ENCODE data around the gene ZNF605.

The ZNF605 gene

GRCh38 chr12:132955094-132956010 is 754 bp downstream of the ZNF605 start:
- H3K4me1 ChIP-seq (ENCODE audit: control insufficient read depth, low read depth, low read length) = no peaks in the 10 kb centered on the region
- H3K27me3 ChIP-seq (ENCODE audit: control insufficient read depth, insufficient read depth, low read length) = no peaks in the 10 kb centered on the region
- peaks cover 40% of the 10 kb centered on the region for H3K9me3 ChIP-seq (ENCODE audit: control insufficient read depth, low read depth, low read length)
- no peaks in the 10 kb centered on the region for H3K36me3 ChIP-seq (ENCODE audit: control insufficient read depth, low read depth, low read length)
- H3K9ac ChIP-seq (ENCODE audit: low read length) = peak overlapping the region; percentile 66
- H3K27ac ChIP-seq (ENCODE audit: low read length) = no peak overlapping the region
- H3K4me3 ChIP-seq (ENCODE audit: low read length) = peak overlapping the region; percentile 78

GRCh38 chr12:132954471-132955048 is 1.5 kb downstream of the ZNF605 start:
- no peak overlapping the region for H3K27ac ChIP-seq (ENCODE audit: low read length)
- H3K27me3 ChIP-seq (ENCODE audit: control insufficient read depth, insufficient read depth, low read length) = no peaks in the 10 kb centered on the region
- no peaks in the 10 kb centered on the region for H3K36me3 ChIP-seq (ENCODE audit: control insufficient read depth, low read depth, low read length)
- no peaks in the 10 kb centered on the region for H3K4me1 ChIP-seq (ENCODE audit: control insufficient read depth, low read depth, low read length)
- peak overlapping the region; percentile 78 for H3K4me3 ChIP-seq (ENCODE audit: low read length)
- H3K9me3 ChIP-seq (ENCODE audit: control insufficient read depth, low read depth, low read length) = peaks cover 48% of the 10 kb centered on the region
- no peak overlapping the region for H3K9ac ChIP-seq (ENCODE audit: low read length)

GRCh38 chr12:132953771-132954170 is 2.3 kb downstream of the ZNF605 start:
- no peaks in the 10 kb centered on the region for H3K4me1 ChIP-seq (ENCODE audit: control insufficient read depth, low read depth, low read length)
- H3K9ac ChIP-seq (ENCODE audit: low read length) = no peak overlapping the region
- no peaks in the 10 kb centered on the region for H3K27me3 ChIP-seq (ENCODE audit: control insufficient read depth, insufficient read depth, low read length)
- H3K27ac ChIP-seq (ENCODE audit: low read length) = no peak overlapping the region
- H3K36me3 ChIP-seq (ENCODE audit: control insufficient read depth, low read depth, low read length) = no peaks in the 10 kb centered on the region
- H3K4me3 ChIP-seq (ENCODE audit: low read length) = no peak overlapping the region
- H3K9me3 ChIP-seq (ENCODE audit: control insufficient read depth, low read depth, low read length) = peaks cover 53% of the 10 kb centered on the region

GRCh38 chr12:132953163-132953425 is 3.0 kb downstream of the ZNF605 start:
- no peak overlapping the region for H3K4me3 ChIP-seq (ENCODE audit: low read length)
- no peaks in the 10 kb centered on the region for H3K4me1 ChIP-seq (ENCODE audit: control insufficient read depth, low read depth, low read length)
- no peaks in the 10 kb centered on the region for H3K36me3 ChIP-seq (ENCODE audit: control insufficient read depth, low read depth, low read length)
- no peak overlapping the region for H3K9ac ChIP-seq (ENCODE audit: low read length)
- peaks cover 58% of the 10 kb centered on the region for H3K9me3 ChIP-seq (ENCODE audit: control insufficient read depth, low read depth, low read length)
- no peak overlapping the region for H3K27ac ChIP-seq (ENCODE audit: low read length)
- H3K27me3 ChIP-seq (ENCODE audit: control insufficient read depth, insufficient read depth, low read length) = no peaks in the 10 kb centered on the region

- peaks cover 63% of the 10 kb centered on the region for H3K9me3 ChIP-seq (ENCODE audit: control insufficient read depth, low read depth, low read length)
Measured at GRCh38 chr12:132952371-132953162, 3.5 kb downstream of the ZNF605 start.

GRCh38 chr12:132951649-132952048 is 4.5 kb downstream of the ZNF605 start:
- H3K9me3 ChIP-seq (ENCODE audit: control insufficient read depth, low read depth, low read length) = peaks cover 57% of the 10 kb centered on the region

More at GRCh38 chr12:132952371-132953162, 3.5 kb downstream of the ZNF605 start:
- H3K9ac ChIP-seq (ENCODE audit: low read length) = no peak overlapping the region
- H3K36me3 ChIP-seq (ENCODE audit: control insufficient read depth, low read depth, low read length) = no peaks in the 10 kb centered on the region
- H3K27ac ChIP-seq (ENCODE audit: low read length) = no peak overlapping the region
- no peak overlapping the region for H3K4me3 ChIP-seq (ENCODE audit: low read length)
- H3K4me1 ChIP-seq (ENCODE audit: control insufficient read depth, low read depth, low read length) = no peaks in the 10 kb centered on the region
- no peaks in the 10 kb centered on the region for H3K27me3 ChIP-seq (ENCODE audit: control insufficient read depth, insufficient read depth, low read length)

GRCh38 chr12:132950844-132951535 is 5.1 kb downstream of the ZNF605 start:
- H3K36me3 ChIP-seq (ENCODE audit: control insufficient read depth, low read depth, low read length) = no peaks in the 10 kb centered on the region
- no peak overlapping the region for H3K27ac ChIP-seq (ENCODE audit: low read length)
- no peak overlapping the region for H3K9ac ChIP-seq (ENCODE audit: low read length)
- peaks cover 58% of the 10 kb centered on the region for H3K9me3 ChIP-seq (ENCODE audit: control insufficient read depth, low read depth, low read length)
- no peaks in the 10 kb centered on the region for H3K27me3 ChIP-seq (ENCODE audit: control insufficient read depth, insufficient read depth, low read length)
- H3K4me3 ChIP-seq (ENCODE audit: low read length) = no peak overlapping the region
- H3K4me1 ChIP-seq (ENCODE audit: control insufficient read depth, low read depth, low read length) = no peaks in the 10 kb centered on the region

More at GRCh38 chr12:132951649-132952048, 4.5 kb downstream of the ZNF605 start:
- Histone ChIP-seq H3K4me1 (ENCODE audit: control insufficient read depth, low read depth, low read length) (no peaks in the 10 kb centered on the region), H3K4me3 (ENCODE audit: low read length) (no peak overlapping the region), H3K27me3 (ENCODE audit: control insufficient read depth, insufficient read depth, low read length) (no peaks in the 10 kb centered on the region), H3K36me3 (ENCODE audit: control insufficient read depth, low read depth, low read length) (no peaks in the 10 kb centered on the region), H3K9ac (ENCODE audit: low read length) (no peak overlapping the region), H3K27ac (ENCODE audit: low read length) (no peak overlapping the region)

- Histone ChIP-seq H3K9ac (ENCODE audit: low read length) (no peak overlapping the region), H3K9me3 (ENCODE audit: control insufficient read depth, low read depth, low read length) (peaks cover 66% of the 10 kb centered on the region), H3K36me3 (ENCODE audit: control insufficient read depth, low read depth, low read length) (no peaks in the 10 kb centered on the region), H3K27ac (ENCODE audit: low read length) (no peak overlapping the region), H3K4me1 (ENCODE audit: control insufficient read depth, low read depth, low read length) (no peaks in the 10 kb centered on the region), H3K27me3 (ENCODE audit: control insufficient read depth, insufficient read depth, low read length) (no peaks in the 10 kb centered on the region), H3K4me3 (ENCODE audit: low read length) (no peak overlapping the region)
Measured at GRCh38 chr12:132949936-132950837, 5.9 kb downstream of the ZNF605 start.

GRCh38 chr12:132948146-132949066 is 7.7 kb downstream of the ZNF605 start:
- Histone ChIP-seq H3K27ac (ENCODE audit: low read length) (no peak overlapping the region), H3K27me3 (ENCODE audit: control insufficient read depth, insufficient read depth, low read length) (no peaks in the 10 kb centered on the region), H3K4me1 (ENCODE audit: control insufficient read depth, low read depth, low read length) (no peaks in the 10 kb centered on the region), H3K36me3 (ENCODE audit: control insufficient read depth, low read depth, low read length) (peaks cover 9% of the 10 kb centered on the region), H3K4me3 (ENCODE audit: low read length) (no peak overlapping the region), H3K9me3 (ENCODE audit: control insufficient read depth, low read depth, low read length) (peaks cover 68% of the 10 kb centered on the region), H3K9ac (ENCODE audit: low read length) (no peak overlapping the region)
